Smooth muscle cell (in vitro differentiated cells): Measurements from ENCODE around the gene MKX. TPM values are rescaled to one million over a fixed set of nuclear protein-coding genes. Genes with fewer than 3 reads are reported as not detected.

ENCODE experiments used
- DNase-seq: peaks from one replicate; lab custom pipeline; 2025; ENCODE audit not compliant: unreplicated experiment; lab: John Stamatoyannopoulos, UW
- H2AFZ ChIP-seq: fragments of 200-600 bp; sonication (generic); 2 replicates; pipeline ENCODE4 v1.6.0; 2016; ENCODE audit warnings: antibody characterized with exemption, low read depth, mild to moderate bottlenecking
- H3F3A ChIP-seq: fragments of 200-600 bp; sonication (generic); 2 replicates; pipeline ENCODE4 v1.6.0; 2017; ENCODE audit warnings: antibody characterized with exemption, low read depth
- H3K27ac ChIP-seq: fragments of 200-600 bp; sonication (generic); 2 replicates; pipeline ENCODE4 v1.5.1; 2016; ENCODE audit warnings: low read depth, mild to moderate bottlenecking
- H3K27me3 ChIP-seq: fragments of 200-600 bp; sonication (generic); 2 replicates; pipeline ENCODE4 v1.6.1; 2016; ENCODE audit warnings: low read depth, mild to moderate bottlenecking
- H3K36me3 ChIP-seq: fragments of 200-600 bp; sonication (generic); 2 replicates; pipeline ENCODE4 v1.5.1; 2016; ENCODE audit warnings: low read depth
- H3K4me1 ChIP-seq: fragments of 200-600 bp; sonication (generic); 2 replicates; pipeline ENCODE4 v1.5.1; 2016; ENCODE audit warnings: low read depth
- H3K4me2 ChIP-seq: fragments of 200-600 bp; sonication (generic); 2 replicates; pipeline ENCODE4 v1.6.0; 2016; ENCODE audit warnings: mild to moderate bottlenecking
- H3K4me3 ChIP-seq: fragments of 200-600 bp; sonication (generic); 2 replicates; pipeline ENCODE4 v1.5.1; 2016; ENCODE audit warnings: mild to moderate bottlenecking
- H3K79me2 ChIP-seq: fragments of 200-600 bp; sonication (generic); 2 replicates; pipeline ENCODE4 v1.6.0; 2016; ENCODE audit warnings: low read depth, mild to moderate bottlenecking
- H3K9ac ChIP-seq: fragments of 200-600 bp; sonication (generic); 2 replicates; pipeline ENCODE4 v1.6.0; 2016; ENCODE audit warnings: low read depth
- H3K9me3 ChIP-seq: fragments of 200-600 bp; sonication (generic); replicated peaks from 2 replicates; pipeline ENCODE4 v1.5.1; 2016; ENCODE audit warnings: low read depth
- H4K20me1 ChIP-seq: fragments of 200-600 bp; sonication (generic); 2 replicates; pipeline ENCODE4 v1.6.0; 2016; ENCODE audit warnings: low read depth
- WGBS: methylation state at CpG from one replicate; pipeline ENCODE4 v1.1.7; 2016; ENCODE audit warnings: low lambda C conversion rate; 5-methylcytosine and 5-hydroxymethylcytosine counted together
- polyA plus RNA-seq: library from polyadenylated mRNA; unstranded; fragments of >200 nt; fragmentation: Nextera tagmentation; extraction: Ambion mirVana; gene quantifications from 2 replicates; pipeline ENCODE4 v1.2.1, GENCODE V29; 2016
- total RNA-seq: library from RNA; depleted of rRNA; stranded (reverse); fragments of >200 nt; gene quantifications from 2 replicates; pipeline ENCODE4 v1.2.3, GENCODE V29; 2014
- TF ChIP-seq, protein P1 (sequence below): fragments of 200-600 bp; sonication (generic); IDR thresholded peaks from 2 replicates; pipeline ENCODE4 v1.5.1; 2017; ENCODE audit warnings: borderline replicate concordance, mild to moderate bottlenecking, antibody characterized with exemption; ENCODE audit not compliant: insufficient read depth, poor library complexity, severe bottlenecking

MKX gene
- total and polyA plus RNA-seq, 2 experiments from 2014 or later: 0.04 TPM; not detected in 1

GRCh38 chr10:27698961-27699360 lies 46.7 kb downstream of the MKX start:
- TF ChIP-seq, protein P1, sequence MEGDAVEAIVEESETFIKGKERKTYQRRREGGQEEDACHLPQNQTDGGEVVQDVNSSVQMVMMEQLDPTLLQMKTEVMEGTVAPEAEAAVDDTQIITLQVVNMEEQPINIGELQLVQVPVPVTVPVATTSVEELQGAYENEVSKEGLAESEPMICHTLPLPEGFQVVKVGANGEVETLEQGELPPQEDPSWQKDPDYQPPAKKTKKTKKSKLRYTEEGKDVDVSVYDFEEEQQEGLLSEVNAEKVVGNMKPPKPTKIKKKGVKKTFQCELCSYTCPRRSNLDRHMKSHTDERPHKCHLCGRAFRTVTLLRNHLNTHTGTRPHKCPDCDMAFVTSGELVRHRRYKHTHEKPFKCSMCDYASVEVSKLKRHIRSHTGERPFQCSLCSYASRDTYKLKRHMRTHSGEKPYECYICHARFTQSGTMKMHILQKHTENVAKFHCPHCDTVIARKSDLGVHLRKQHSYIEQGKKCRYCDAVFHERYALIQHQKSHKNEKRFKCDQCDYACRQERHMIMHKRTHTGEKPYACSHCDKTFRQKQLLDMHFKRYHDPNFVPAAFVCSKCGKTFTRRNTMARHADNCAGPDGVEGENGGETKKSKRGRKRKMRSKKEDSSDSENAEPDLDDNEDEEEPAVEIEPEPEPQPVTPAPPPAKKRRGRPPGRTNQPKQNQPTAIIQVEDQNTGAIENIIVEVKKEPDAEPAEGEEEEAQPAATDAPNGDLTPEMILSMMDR: no peak
- no peaks in the 10 kb centered on the region for H4K20me1 ChIP-seq
- H3K4me1 ChIP-seq: peaks cover 7% of the 10 kb centered on the region
- no peaks in the 10 kb centered on the region for H3K36me3 ChIP-seq
- 97% methylated on average over 2 of the region's 2 CpGs for WGBS
- H3K9me3 ChIP-seq: no peaks in the 10 kb centered on the region
- no peak overlapping the region for H3K4me3 ChIP-seq
- no peak overlapping the region for H3K9ac ChIP-seq
- no peak for DNase-seq
- no peak overlapping the region for H3K27ac ChIP-seq
- H3F3A ChIP-seq: no peaks in the 10 kb centered on the region
- H3K4me2 ChIP-seq: no peak overlapping the region
- no peak overlapping the region for H2AFZ ChIP-seq
- H3K27me3 ChIP-seq: no peaks in the 10 kb centered on the region
- H3K79me2 ChIP-seq: no peaks in the 10 kb centered on the region

DNA sequence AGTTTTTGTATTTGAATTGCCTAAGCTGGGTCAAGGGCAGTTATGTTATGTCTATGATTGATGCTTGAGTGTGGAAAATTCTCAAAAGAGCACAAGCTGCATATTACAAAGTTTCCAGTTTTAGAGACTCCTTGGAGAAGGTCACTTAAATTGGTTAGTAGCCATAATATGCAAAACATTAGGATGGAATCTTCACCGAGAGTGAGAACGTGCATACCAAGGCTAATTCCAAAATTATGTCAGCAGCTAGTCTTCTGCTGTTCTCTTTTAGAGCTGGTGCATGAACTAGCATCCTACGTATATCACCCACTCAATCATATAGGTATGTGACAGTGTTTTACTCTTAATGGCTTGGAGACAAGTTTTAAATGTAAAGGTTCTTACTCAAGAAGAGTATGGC lies 49.2 kb downstream of the MKX start:
- no peak overlapping the region for H3K4me2 ChIP-seq
- TF ChIP-seq, protein P1: no peak
- no peak for DNase-seq
- no peaks in the 10 kb centered on the region for H3F3A ChIP-seq
- no peaks in the 10 kb centered on the region for H3K9me3 ChIP-seq
- no peak overlapping the region for H2AFZ ChIP-seq
- H3K27me3 ChIP-seq: no peaks in the 10 kb centered on the region
- no peak overlapping the region for H3K27ac ChIP-seq
- no peaks in the 10 kb centered on the region for H3K4me1 ChIP-seq
- H3K9ac ChIP-seq: no peak overlapping the region
- H4K20me1 ChIP-seq: no peaks in the 10 kb centered on the region
- H3K36me3 ChIP-seq: no peaks in the 10 kb centered on the region
- H3K79me2 ChIP-seq: no peaks in the 10 kb centered on the region
- no peak overlapping the region for H3K4me3 ChIP-seq
- WGBS: 87% methylated on average over 3 of the region's 3 CpGs

DNA sequence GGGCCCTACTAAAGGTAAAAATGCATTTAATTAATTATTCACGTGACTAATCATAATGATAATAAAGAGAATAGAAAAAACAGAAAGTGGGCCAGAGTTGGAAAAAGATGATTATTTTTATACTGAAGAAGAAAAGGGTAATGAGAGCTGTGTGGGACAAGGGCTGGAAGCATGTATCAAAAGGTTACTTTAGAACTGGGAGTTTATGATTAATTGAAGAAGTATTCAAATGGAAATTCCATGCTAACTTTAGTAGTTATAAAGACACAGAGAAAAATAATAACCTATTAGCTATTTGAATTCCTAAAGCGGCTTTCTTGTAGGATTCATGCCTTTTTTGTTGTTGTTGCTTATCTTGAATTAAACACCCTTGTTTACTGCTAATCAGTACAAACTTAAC lies 49.9 kb downstream of the MKX start:
- no peak for DNase-seq
- Histone ChIP-seq H3K27me3 (no peaks in the 10 kb centered on the region), H3K4me1 (no peaks in the 10 kb centered on the region), H3K27ac (no peak overlapping the region), H3K79me2 (no peaks in the 10 kb centered on the region), H4K20me1 (no peaks in the 10 kb centered on the region), H2AFZ (no peak overlapping the region), H3K4me3 (no peak overlapping the region), H3F3A (no peaks in the 10 kb centered on the region), H3K9me3 (no peaks in the 10 kb centered on the region), H3K36me3 (no peaks in the 10 kb centered on the region), H3K4me2 (no peak overlapping the region), H3K9ac (no peak overlapping the region)
- WGBS: 96% methylated on average over 2 of the region's 2 CpGs
- TF ChIP-seq, protein P1: no peak

GRCh38 chr10:27695088-27695487 lies 50.5 kb downstream of the MKX start:
- Histone ChIP-seq H3K79me2 (no peaks in the 10 kb centered on the region), H3K27ac (no peak overlapping the region), H3K4me1 (no peaks in the 10 kb centered on the region), H3F3A (no peaks in the 10 kb centered on the region), H2AFZ (no peak overlapping the region), H3K4me2 (no peak overlapping the region), H4K20me1 (no peaks in the 10 kb centered on the region), H3K9ac (no peak overlapping the region), H3K4me3 (no peak overlapping the region), H3K27me3 (no peaks in the 10 kb centered on the region), H3K9me3 (no peaks in the 10 kb centered on the region), H3K36me3 (no peaks in the 10 kb centered on the region)
- 82% methylated on average over 6 of the region's 6 CpGs for WGBS
- TF ChIP-seq, protein P1: no peak
- DNase-seq: no peak
